Measurements from ENCODE around the gene KLHL36.

GRCh38 chr16:84689111-84689510 is 40.8 kb downstream of the KLHL36 start:
- no peak for TF ChIP-seq YY1 (IDR thresholded peaks at IDR 0.05; ENCODE audit: insufficient read depth, insufficient read length)
- TF ChIP-seq SUZ12 (IDR thresholded peaks at IDR 0.05; ENCODE audit: extremely low read depth, insufficient read depth, insufficient read length) = no peak
- no peak for TF ChIP-seq ZNF274 (IDR thresholded peaks at IDR 0.05; ENCODE audit: low read depth, low read length)
